ENCODE results near the gene SLC31A1.

DNA sequence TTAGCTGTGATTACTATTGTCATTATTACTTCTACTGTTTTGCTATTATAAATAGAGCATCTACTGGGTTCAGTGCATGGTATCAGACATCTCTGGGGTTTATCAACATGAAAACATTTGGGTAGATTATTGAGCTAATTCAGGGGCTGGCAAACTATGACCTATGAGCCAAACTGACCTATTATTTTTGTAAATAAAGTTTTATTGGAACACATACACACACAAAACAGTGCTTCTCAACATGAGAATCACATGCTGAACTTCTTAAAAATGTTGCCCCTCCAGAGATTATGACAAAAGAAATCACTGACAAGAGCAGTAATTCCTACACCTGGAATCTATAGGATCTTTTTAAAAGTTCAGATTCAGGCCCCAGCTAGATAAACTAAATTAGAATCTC, 40.2 kb upstream of the SLC31A1 start:
- TF ChIP-seq, protein P1, sequence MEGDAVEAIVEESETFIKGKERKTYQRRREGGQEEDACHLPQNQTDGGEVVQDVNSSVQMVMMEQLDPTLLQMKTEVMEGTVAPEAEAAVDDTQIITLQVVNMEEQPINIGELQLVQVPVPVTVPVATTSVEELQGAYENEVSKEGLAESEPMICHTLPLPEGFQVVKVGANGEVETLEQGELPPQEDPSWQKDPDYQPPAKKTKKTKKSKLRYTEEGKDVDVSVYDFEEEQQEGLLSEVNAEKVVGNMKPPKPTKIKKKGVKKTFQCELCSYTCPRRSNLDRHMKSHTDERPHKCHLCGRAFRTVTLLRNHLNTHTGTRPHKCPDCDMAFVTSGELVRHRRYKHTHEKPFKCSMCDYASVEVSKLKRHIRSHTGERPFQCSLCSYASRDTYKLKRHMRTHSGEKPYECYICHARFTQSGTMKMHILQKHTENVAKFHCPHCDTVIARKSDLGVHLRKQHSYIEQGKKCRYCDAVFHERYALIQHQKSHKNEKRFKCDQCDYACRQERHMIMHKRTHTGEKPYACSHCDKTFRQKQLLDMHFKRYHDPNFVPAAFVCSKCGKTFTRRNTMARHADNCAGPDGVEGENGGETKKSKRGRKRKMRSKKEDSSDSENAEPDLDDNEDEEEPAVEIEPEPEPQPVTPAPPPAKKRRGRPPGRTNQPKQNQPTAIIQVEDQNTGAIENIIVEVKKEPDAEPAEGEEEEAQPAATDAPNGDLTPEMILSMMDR (IDR thresholded peaks at IDR 0.05): no peak
- no peak for TF ChIP-seq EZH2 (IDR thresholded peaks at IDR 0.05)
- TF ChIP-seq EZH2phosphoT487 (IDR thresholded peaks at IDR 0.05): no peak

Data from neural progenitor cell (in vitro differentiated cells).